GM12878 (cell line): ENCODE results near the gene PLA2G6. TPM values are rescaled to one million over a fixed set of nuclear protein-coding genes. Genes with fewer than 3 reads are reported as not detected.

Experiments used
- ATAC-seq: fragments of 200-7000 bp; cut with Tn5 transposase; 3 replicates; pipeline ENCODE4 v1.9.1; 2020; ENCODE audit warnings: mild to moderate bottlenecking, moderate library complexity
- BruUV-seq: library from RNA; stranded (reverse); fragments of 400-500 nt; replicated peaks from 2 replicates; lab custom pipeline; 2021; lab: Mats Ljungman, UMichigan
- CTCF ChIA-PET: fragments of 300-600 bp; sonication (Branson Sonifier 250); formaldehyde crosslinking; extraction: SDS; loops from one replicate; lab custom pipeline; 2021; ENCODE audit warnings: inconsistent platforms; lab: Yijun Ruan, JAX
- POLR2A ChIA-PET: fragments of 350-600 bp; formaldehyde crosslinking; extraction: SDS; loops from one replicate; lab custom pipeline; 2021; ENCODE audit warnings: inconsistent platforms; lab: Charles Lee
- RAD21 ChIA-PET: fragments of 300-600 bp; sonication (Branson Sonifier 250); formaldehyde crosslinking; loops from one replicate; lab custom pipeline; 2023; ENCODE audit warnings: antibody characterized with exemption; ENCODE audit not compliant: unreplicated experiment; lab: Charles Lee
- SMC1A ChIA-PET: fragments of 300-600 bp; sonication (Branson Sonifier 250); formaldehyde crosslinking; loops from one replicate; lab custom pipeline; 2023; ENCODE audit not compliant: unreplicated experiment, uncharacterized antibody; lab: Charles Lee
- DNase-seq: peaks from one replicate; pipeline ENCODE4 v3.0.0-alpha.2; 2011; ENCODE audit warnings: low read depth, low spot score
- FAIRE-seq: peaks from 3 replicates; lab custom pipeline; 2011; peaks lifted over from hg19 to GRCh38; lab: Jason Lieb, UNC
- H2AFZ ChIP-seq: 2 replicates; pipeline ENCODE4 v1.6.0; 2011; ENCODE audit warnings: low read depth, low read length, control low read depth; ENCODE audit not compliant: control insufficient read depth
- H3K27ac ChIP-seq: 2 replicates; pipeline ENCODE4 v1.5.1; 2011; ENCODE audit warnings: control low read depth; ENCODE audit not compliant: control insufficient read depth, insufficient read depth
- H3K27me3 ChIP-seq, 2 experiments: replicated peaks in 1 of 2; 2 replicates each; pipeline versions ENCODE4 v1.6.0 to v1.6.1; 2011; ENCODE audit warnings: low read length in 1 of 2; ENCODE audit not compliant: control insufficient read depth in 2 of 2, insufficient read depth in 2 of 2
- H3K36me3 ChIP-seq, 2 experiments: 2 replicates each; pipeline ENCODE4 v1.5.1; 2011; ENCODE audit warnings: low read length in 1 of 2; ENCODE audit not compliant: control insufficient read depth in 2 of 2, insufficient read depth in 2 of 2
- H3K4me1 ChIP-seq: 2 replicates; pipeline ENCODE4 v1.6.1; 2011; ENCODE audit warnings: mild to moderate bottlenecking, low read length, moderate library complexity, mixed read lengths; ENCODE audit not compliant: control insufficient read depth, insufficient read depth
- H3K4me2 ChIP-seq: 2 replicates; pipeline ENCODE4 v1.6.0; 2011; ENCODE audit warnings: control low read depth; ENCODE audit not compliant: control insufficient read depth, insufficient read depth
- H3K4me3 ChIP-seq: fragments of 200-600 bp; sonication (generic); 2 replicates; pipeline ENCODE4 v1.5.1; 2016
- H3K79me2 ChIP-seq: 2 replicates; pipeline ENCODE4 v1.6.0; 2011; ENCODE audit warnings: low read length; ENCODE audit not compliant: control insufficient read depth, insufficient read depth
- H3K9ac ChIP-seq: 2 replicates; pipeline ENCODE4 v1.8.0; 2011; ENCODE audit warnings: low read length, control low read depth, mixed read lengths; ENCODE audit not compliant: control insufficient read depth, insufficient read depth
- H3K9me3 ChIP-seq: replicated peaks from 3 replicates; pipeline ENCODE4 v1.5.1; 2011; ENCODE audit warnings: mild to moderate bottlenecking, low read length; ENCODE audit not compliant: control insufficient read depth, insufficient read depth
- H4K20me1 ChIP-seq: 2 replicates; pipeline ENCODE4 v1.6.0; 2011; ENCODE audit not compliant: control insufficient read depth, insufficient read depth
- JUND ChIP-seq: IDR thresholded peaks from 2 replicates; pipeline ENCODE4 v1.6.1; 2012; ENCODE audit warnings: low read depth, mild to moderate bottlenecking, low read length, improper control_type of control experiment, moderate library complexity
- POLR2A ChIP-seq: IDR thresholded peaks from 2 replicates; pipeline ENCODE4 v1.6.1; 2011; ENCODE audit warnings: low read depth, mild to moderate bottlenecking, low read length
- SIN3A ChIP-seq: IDR thresholded peaks from 2 replicates; pipeline ENCODE4 v1.6.1; 2012; ENCODE audit warnings: low read depth, low read length, improper control_type of control experiment
- WGBS: methylation state at CpG from one replicate; pipeline ENCODE4 v1.1.6; 2016; ENCODE audit warnings: low lambda C conversion rate; ENCODE audit not compliant: insufficient replicate concordance, insufficient coverage; ENCODE audit errors: missing lambda C conversion rate; 5-methylcytosine and 5-hydroxymethylcytosine counted together
- in situ Hi-C: fragments of 300-500 bp; cut with MboI; formaldehyde crosslinking; loops from 9 replicates; pipeline ENCODE4 v1.14.3; 2018; ENCODE audit warnings: mixed read lengths
- intact Hi-C: fragments of 100-400 bp; cut with micrococcal nuclease; formaldehyde crosslinking; loops from one replicate; pipeline ENCODE4 v1.14.2; 2022; ENCODE audit not compliant: unreplicated experiment
- polyA plus RNA-seq, 11 experiments: library from polyadenylated mRNA; depleted of rRNA in 4 of 11; unstranded in 6 of 11; stranded (reverse) in 5 of 11; fragments of >200 nt; fragmentation: Nextera tagmentation in 4 of 11; fragmentation: Illumina TruSeq in 1 of 11; extraction: Ambion mirVana in 4 of 11; extraction: Trizol in 1 of 11; gene quantifications; 1 replicate in 1 of 11; 2 replicates in 10 of 11; pipeline versions ENCODE4 v1.2.1 to v1.2.3, GENCODE V29; 2011 to 2016; ENCODE audit warnings: inconsistent platforms in 2 of 11, missing spikeins in 2 of 11, low read depth in 1 of 11
- total RNA-seq, 4 experiments: library from RNA; depleted of rRNA in 3 of 4; stranded (reverse); fragments of >200 nt in 3 of 4; fragmentation: Illumina TruSeq in 1 of 4; extraction: Trizol in 1 of 4; gene quantifications; 2 replicates each; pipeline versions ENCODE4 v1.2.1 to v1.2.3, GENCODE V29; 2013 to 2021
- TF ChIP-seq, protein P1 (sequence below): fragments of 150-350 bp; IDR thresholded peaks from 2 replicates; pipeline ENCODE4 v1.6.1; 2016; ENCODE audit warnings: low read depth, low read length
- TF ChIP-seq, protein P2 (sequence below): fragments of 450-650 bp; IDR thresholded peaks from 2 replicates; pipeline ENCODE4 v1.6.1; 2018; ENCODE audit warnings: mild to moderate bottlenecking, low read depth, moderate library complexity; ENCODE audit not compliant: partially characterized antibody

Gene PLA2G6
- total and polyA plus RNA-seq, 10 of the 15 experiments (the other 5 are each of a cell fraction or from before 2014, with no cell fraction given), result 0.15 to 42.2 (median 15.8) TPM

DNA sequence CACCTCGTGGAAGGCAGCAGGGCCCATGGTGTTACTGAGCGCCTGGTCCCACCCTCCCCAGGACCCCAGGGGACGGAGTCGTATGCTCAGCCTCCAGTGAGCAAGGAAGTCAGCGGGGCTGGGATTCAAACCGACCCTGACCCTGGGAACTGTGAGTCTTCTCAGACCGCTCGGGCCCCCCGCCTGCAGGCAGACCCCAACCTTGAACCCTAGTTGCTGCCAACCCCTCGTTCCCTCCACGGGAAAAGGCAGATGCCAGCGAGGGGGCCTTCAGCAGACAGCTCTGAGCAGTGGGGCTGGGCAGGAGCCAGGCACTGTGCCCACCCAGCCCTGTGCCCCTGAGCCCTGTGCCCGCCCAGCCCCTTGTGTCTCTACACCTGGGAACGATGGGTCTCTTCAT, 104.0 kb downstream of the PLA2G6 start:
- CTCF ChIA-PET, result no interaction called here
- H3K4me1 ChIP-seq, result no peaks in the 10 kb centered on the region
- no peaks in the 10 kb centered on the region for H3K36me3 ChIP-seq
- no peaks in the 10 kb centered on the region for H3K79me2 ChIP-seq
- WGBS, result 25% methylated on average over 12 of the region's 14 CpGs
- POLR2A ChIA-PET, result no interaction called here
- no peak overlapping the region for H2AFZ ChIP-seq
- BruUV-seq, result no TSS peak
- intact Hi-C loops, result no loop called here
- FAIRE-seq (no peak), ATAC-seq (no peak), DNase-seq (no peak)
- SMC1A ChIA-PET, result no interaction called here
- H4K20me1 ChIP-seq, result no peaks in the 10 kb centered on the region
- RAD21 ChIA-PET, result no interaction called here
- TF ChIP-seq POLR2A, result no peak
- TF ChIP-seq, protein P1, sequence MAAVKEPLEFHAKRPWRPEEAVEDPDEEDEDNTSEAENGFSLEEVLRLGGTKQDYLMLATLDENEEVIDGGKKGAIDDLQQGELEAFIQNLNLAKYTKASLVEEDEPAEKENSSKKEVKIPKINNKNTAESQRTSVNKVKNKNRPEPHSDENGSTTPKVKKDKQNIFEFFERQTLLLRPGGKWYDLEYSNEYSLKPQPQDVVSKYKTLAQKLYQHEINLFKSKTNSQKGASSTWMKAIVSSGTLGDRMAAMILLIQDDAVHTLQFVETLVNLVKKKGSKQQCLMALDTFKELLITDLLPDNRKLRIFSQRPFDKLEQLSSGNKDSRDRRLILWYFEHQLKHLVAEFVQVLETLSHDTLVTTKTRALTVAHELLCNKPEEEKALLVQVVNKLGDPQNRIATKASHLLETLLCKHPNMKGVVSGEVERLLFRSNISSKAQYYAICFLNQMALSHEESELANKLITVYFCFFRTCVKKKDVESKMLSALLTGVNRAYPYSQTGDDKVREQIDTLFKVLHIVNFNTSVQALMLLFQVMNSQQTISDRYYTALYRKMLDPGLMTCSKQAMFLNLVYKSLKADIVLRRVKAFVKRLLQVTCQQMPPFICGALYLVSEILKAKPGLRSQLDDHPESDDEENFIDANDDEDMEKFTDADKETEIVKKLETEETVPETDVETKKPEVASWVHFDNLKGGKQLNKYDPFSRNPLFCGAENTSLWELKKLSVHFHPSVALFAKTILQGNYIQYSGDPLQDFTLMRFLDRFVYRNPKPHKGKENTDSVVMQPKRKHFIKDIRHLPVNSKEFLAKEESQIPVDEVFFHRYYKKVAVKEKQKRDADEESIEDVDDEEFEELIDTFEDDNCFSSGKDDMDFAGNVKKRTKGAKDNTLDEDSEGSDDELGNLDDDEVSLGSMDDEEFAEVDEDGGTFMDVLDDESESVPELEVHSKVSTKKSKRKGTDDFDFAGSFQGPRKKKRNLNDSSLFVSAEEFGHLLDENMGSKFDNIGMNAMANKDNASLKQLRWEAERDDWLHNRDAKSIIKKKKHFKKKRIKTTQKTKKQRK, result no peak
- no peak for TF ChIP-seq JUND
- no peak for TF ChIP-seq SIN3A
- TF ChIP-seq, protein P2, sequence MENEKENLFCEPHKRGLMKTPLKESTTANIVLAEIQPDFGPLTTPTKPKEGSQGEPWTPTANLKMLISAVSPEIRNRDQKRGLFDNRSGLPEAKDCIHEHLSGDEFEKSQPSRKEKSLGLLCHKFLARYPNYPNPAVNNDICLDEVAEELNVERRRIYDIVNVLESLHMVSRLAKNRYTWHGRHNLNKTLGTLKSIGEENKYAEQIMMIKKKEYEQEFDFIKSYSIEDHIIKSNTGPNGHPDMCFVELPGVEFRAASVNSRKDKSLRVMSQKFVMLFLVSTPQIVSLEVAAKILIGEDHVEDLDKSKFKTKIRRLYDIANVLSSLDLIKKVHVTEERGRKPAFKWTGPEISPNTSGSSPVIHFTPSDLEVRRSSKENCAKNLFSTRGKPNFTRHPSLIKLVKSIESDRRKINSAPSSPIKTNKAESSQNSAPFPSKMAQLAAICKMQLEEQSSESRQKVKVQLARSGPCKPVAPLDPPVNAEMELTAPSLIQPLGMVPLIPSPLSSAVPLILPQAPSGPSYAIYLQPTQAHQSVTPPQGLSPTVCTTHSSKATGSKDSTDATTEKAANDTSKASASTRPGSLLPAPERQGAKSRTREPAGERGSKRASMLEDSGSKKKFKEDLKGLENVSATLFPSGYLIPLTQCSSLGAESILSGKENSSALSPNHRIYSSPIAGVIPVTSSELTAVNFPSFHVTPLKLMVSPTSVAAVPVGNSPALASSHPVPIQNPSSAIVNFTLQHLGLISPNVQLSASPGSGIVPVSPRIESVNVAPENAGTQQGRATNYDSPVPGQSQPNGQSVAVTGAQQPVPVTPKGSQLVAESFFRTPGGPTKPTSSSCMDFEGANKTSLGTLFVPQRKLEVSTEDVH, result no peak
- no peak overlapping the region for H3K27ac ChIP-seq
- peaks cover 8 to 9% of the 10 kb centered on the region in 2 experiments; a peak in 3 of 4 replicates for H3K27me3 ChIP-seq
- no peak overlapping the region for H3K4me3 ChIP-seq
- in situ Hi-C loops, result no loop called here
- no peak overlapping the region for H3K9ac ChIP-seq
- H3K9me3 ChIP-seq, result no peaks in the 10 kb centered on the region
- H3K4me2 ChIP-seq, result no peak overlapping the region
